HG02840 (cell line): ENCODE data around the gene DNAH3.
"Not testable (repeated sequence)": the region's sequence is repeated elsewhere in the genome, so short reads cannot be mapped to it uniquely, and the experiment has no call there.

Experiments used
- ATAC-seq: cut with Tn5 transposase; IDR thresholded peaks from one replicate; pipeline ENCODE4 v1.9.1; 2021; ENCODE audit warnings: mild to moderate bottlenecking, moderate library complexity, moderate number of reproducible peaks; ENCODE audit not compliant: unreplicated experiment, low FRiP score

DNAH3 gene

GRCh38 chr16:21150375-21151001 lies at the start of gene DNAH3:
Gene DNAH3 (minus strand): TSS chr16:21150846. CDS start chr16:21150319, 527 bp downstream.
- ATAC-seq, result no peak

GRCh38 chr16:21199607-21200218 lies 49.1 kb upstream of the DNAH3 start:
- no peak for ATAC-seq

GRCh38 chr16:21197621-21198020 lies 47.0 kb upstream of the DNAH3 start:
- no peak for ATAC-seq

GRCh38 chr16:21197112-21197511 lies 46.5 kb upstream of the DNAH3 start:
- ATAC-seq, result no peak

GRCh38 chr16:21195330-21195729 lies 44.7 kb upstream of the DNAH3 start:
- ATAC-seq, result not testable (repeated sequence)

- ATAC-seq, result no peak
Measured at GRCh38 chr16:21194771-21195301, 44.2 kb upstream of the DNAH3 start.

- ATAC-seq, result no peak
Measured at GRCh38 chr16:21192991-21193390, 42.3 kb upstream of the DNAH3 start.

- no peak for ATAC-seq
Measured at GRCh38 chr16:21190599-21190998, 40.0 kb upstream of the DNAH3 start.

- no peak for ATAC-seq
Measured at GRCh38 chr16:21190013-21190412, 39.4 kb upstream of the DNAH3 start.

- ATAC-seq, result no peak
Measured at GRCh38 chr16:21189311-21189710, 38.7 kb upstream of the DNAH3 start.

- ATAC-seq, result no peak
Measured at GRCh38 chr16:21186326-21186691, 35.7 kb upstream of the DNAH3 start.

GRCh38 chr16:21185659-21186325 lies 35.1 kb upstream of the DNAH3 start:
- ATAC-seq, result no peak

- ATAC-seq, result no peak
Measured at GRCh38 chr16:21184834-21185233, 34.2 kb upstream of the DNAH3 start.

GRCh38 chr16:21183995-21184394 lies 33.3 kb upstream of the DNAH3 start:
- no peak for ATAC-seq

- ATAC-seq, result no peak
Measured at GRCh38 chr16:21179983-21180365, 29.3 kb upstream of the DNAH3 start.

- ATAC-seq, result no peak
Measured at GRCh38 chr16:21179126-21179982, 28.7 kb upstream of the DNAH3 start.

- no peak for ATAC-seq
Measured at GRCh38 chr16:21175397-21175796, 24.8 kb upstream of the DNAH3 start.

- no peak for ATAC-seq
Measured at GRCh38 chr16:21172650-21173049, 22.0 kb upstream of the DNAH3 start.

- not testable (repeated sequence) for ATAC-seq
Measured at GRCh38 chr16:21170116-21170515, 19.5 kb upstream of the DNAH3 start.

- no peak for ATAC-seq
Measured at GRCh38 chr16:21169249-21169981, 18.8 kb upstream of the DNAH3 start.
